SHP77 treated with DMSO at 0.1 percent for 48 hours (cell line): ENCODE measurements around the gene EIF4E1B.

Experiments
- DNase-seq: peaks from one replicate; lab custom pipeline; 2025; lab: John Stamatoyannopoulos, UW

EIF4E1B gene

GRCh38 chr5:176647030-176647842, 16.8 kb downstream of the EIF4E1B start, which contains the start of gene TSPAN17:
Gene TSPAN17 (plus strand): TSS chr5:176647484. CDS start chr5:176647616, 132 bp downstream.
- DNase-seq = peak; percentile 92

GRCh38 chr5:176647843-176648473, 17.5 kb downstream of the EIF4E1B start:
- DNase-seq = no peak

- no peak for DNase-seq
These were observed 18.2 kb downstream of the EIF4E1B start for GRCh38 chr5:176648474-176649194.

- DNase-seq = no peak
These were observed 19.9 kb downstream of the EIF4E1B start for GRCh38 chr5:176650354-176650884.

- no peak for DNase-seq
These were observed 21.1 kb downstream of the EIF4E1B start for GRCh38 chr5:176651472-176651980.

- no peak for DNase-seq
These were observed 21.7 kb downstream of the EIF4E1B start for GRCh38 chr5:176652136-176652535.

GRCh38 chr5:176653401-176654385, 23.2 kb downstream of the EIF4E1B start:
- peak; percentile 64 for DNase-seq

GRCh38 chr5:176654856-176655255, 24.4 kb downstream of the EIF4E1B start:
- no peak for DNase-seq

- DNase-seq = no peak
These were observed 26.1 kb downstream of the EIF4E1B start for GRCh38 chr5:176656467-176656990.

GRCh38 chr5:176658007-176658599, 27.6 kb downstream of the EIF4E1B start:
- DNase-seq = peak; percentile 15

- DNase-seq = no peak
These were observed 28.5 kb downstream of the EIF4E1B start for GRCh38 chr5:176658817-176659511.

GRCh38 chr5:176659512-176659839, 29.0 kb downstream of the EIF4E1B start:
- DNase-seq = no peak

GRCh38 chr5:176659860-176660461, 29.5 kb downstream of the EIF4E1B start:
- no peak for DNase-seq

GRCh38 chr5:176660530-176660859, 30.0 kb downstream of the EIF4E1B start:
- no peak for DNase-seq

- peak; percentile 13 for DNase-seq
These were observed 30.6 kb downstream of the EIF4E1B start for GRCh38 chr5:176660860-176661641.

GRCh38 chr5:176661676-176662075, 31.2 kb downstream of the EIF4E1B start:
- DNase-seq = no peak

GRCh38 chr5:176662371-176663333, 32.2 kb downstream of the EIF4E1B start:
- no peak for DNase-seq

GRCh38 chr5:176663566-176663965, 33.1 kb downstream of the EIF4E1B start:
- no peak for DNase-seq
